Epithelial cell of alveolus of lung (primary cell): Measurements from ENCODE around the gene GYG1. TPM values are rescaled to one million over a fixed set of nuclear protein-coding genes. Genes with fewer than 3 reads are reported as not detected.

Experiments
- total RNA-seq: library from RNA; depleted of rRNA; stranded (reverse); fragments of >200 nt; gene quantifications from 2 replicates; pipeline ENCODE4 v1.2.1, GENCODE V29; 2015

The GYG1 gene
- 34.1 and 67.1 TPM in 2 replicates for total RNA-seq

DNA sequence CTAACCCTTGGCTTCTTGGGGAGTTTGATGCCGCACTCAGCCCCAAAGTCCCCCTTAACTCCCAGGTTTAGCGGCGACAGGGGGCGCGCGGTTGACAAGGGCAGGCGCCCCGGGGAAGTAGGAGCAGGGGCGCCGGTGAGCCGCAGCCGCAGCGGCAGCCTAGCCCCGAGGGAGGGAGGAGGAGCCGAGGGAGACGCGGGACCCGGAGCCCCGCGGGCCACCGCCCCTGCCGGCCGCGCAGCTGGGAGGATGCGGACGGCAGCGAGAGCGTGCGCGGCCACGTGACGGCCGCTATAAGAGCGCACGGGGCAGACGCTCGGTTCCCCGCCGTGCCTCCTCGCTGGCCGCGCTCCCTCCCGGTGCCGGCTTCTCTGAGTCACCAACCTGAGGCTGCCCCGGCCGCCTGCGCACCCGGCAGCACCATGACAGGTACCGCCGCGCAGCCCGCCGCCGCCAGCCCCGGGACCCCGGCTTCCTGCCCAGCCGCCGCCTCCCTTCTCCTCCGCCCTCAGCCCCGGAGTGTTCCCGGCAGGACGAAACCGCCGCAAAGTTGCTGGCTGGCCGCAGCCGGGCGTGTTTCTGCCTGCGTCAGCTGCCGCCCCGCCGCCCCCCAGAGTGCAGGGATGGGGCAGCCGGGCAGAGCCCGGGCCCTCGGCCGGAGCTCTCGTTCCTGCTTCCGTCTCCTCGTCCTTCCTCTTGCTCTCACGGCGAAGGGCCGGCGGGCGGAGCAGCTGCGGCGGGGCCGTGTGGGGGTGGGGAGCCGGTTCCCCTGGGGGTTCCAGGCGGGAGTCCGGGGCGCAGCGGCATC lies at the start of gene GYG1:
TSS of gene GYG1 (plus strand) at position 322 of the 808 bp plus-strand sequence. CDS start at position 423, 101 bp downstream.

Other genes with a start within 250 kb of the GYG1 start
- gene CPB1, start 163.7 kb upstream of the GYG1 start, total RNA-seq, result under 0.01 TPM in 1 of 2 replicates, not detected in the other
- gene CPA3, start 126.2 kb upstream of the GYG1 start, total RNA-seq, result not detected in 2 replicates
- 27.7 and 45.3 TPM in 2 replicates for gene HLTF, start 95.0 kb downstream of the GYG1 start, total RNA-seq
- 22.3 and 27.7 TPM in 2 replicates for gene HPS3, start 138.1 kb downstream of the GYG1 start, total RNA-seq
- gene CP, start 230.3 kb downstream of the GYG1 start, total RNA-seq, result 1.0 and 1.8 TPM in 2 replicates